HepG2 (cell line): ENCODE results near the gene PLPPR3. TPM values are rescaled to one million over a fixed set of nuclear protein-coding genes. Genes with fewer than 3 reads are reported as not detected.

Experiments
- AKAP8 ChIP-seq: sonication (generic); formaldehyde crosslinking; IDR thresholded peaks from 2 replicates; pipeline ENCODE4 v1.5.1; 2020; ENCODE audit warnings: mild to moderate bottlenecking, missing genetic modification reagents
- ATRX ChIP-seq: sonication (generic); formaldehyde crosslinking; IDR thresholded peaks from 2 replicates; pipeline ENCODE4 v1.4.0; 2020; ENCODE audit warnings: missing genetic modification reagents, borderline replicate concordance
- CEBPG ChIP-seq: IDR thresholded peaks from 2 replicates; pipeline ENCODE4 v1.6.1; 2016
- DMAP1 ChIP-seq: IDR thresholded peaks from 2 replicates; pipeline ENCODE4 v1.6.1; 2016
- HOXA9 ChIP-seq: sonication (generic); formaldehyde crosslinking; IDR thresholded peaks from 2 replicates; pipeline ENCODE4 v1.8.1; 2022; ENCODE audit warnings: missing genetic modification reagents, mild to moderate bottlenecking, moderate library complexity, borderline replicate concordance
- KLF12 ChIP-seq: sonication (generic); formaldehyde crosslinking; IDR thresholded peaks from 2 replicates; pipeline ENCODE4 v1.4.0; 2020; ENCODE audit warnings: missing genetic modification reagents, borderline replicate concordance
- MEIS2 ChIP-seq: sonication (generic); formaldehyde crosslinking; IDR thresholded peaks from 2 replicates; pipeline ENCODE4 v1.9.0; 2021; ENCODE audit warnings: mild to moderate bottlenecking, missing genetic modification reagents
- NR1H2 ChIP-seq: sonication (generic); formaldehyde crosslinking; IDR thresholded peaks from 2 replicates; pipeline ENCODE4 v1.8.1; 2022; ENCODE audit warnings: low read depth, missing genetic modification reagents, borderline replicate concordance
- SNAPC2 ChIP-seq: sonication (generic); formaldehyde crosslinking; IDR thresholded peaks from 2 replicates; pipeline ENCODE4 v1.8.1; 2022; ENCODE audit warnings: mild to moderate bottlenecking, missing genetic modification reagents
- ZBTB40 ChIP-seq, 2 experiments: fragments of 450-650 bp in 1 of 2; sonication (generic) in 1 of 2; formaldehyde crosslinking in 1 of 2; IDR thresholded peaks; 2 replicates each; pipeline versions ENCODE4 v1.6.1 to v1.8.0; 2016 to 2022; ENCODE audit warnings: antibody characterized with exemption in 1 of 2, mild to moderate bottlenecking in 1 of 2, missing genetic modification reagents in 1 of 2
- ZIK1 ChIP-seq: sonication (generic); formaldehyde crosslinking; IDR thresholded peaks from 2 replicates; pipeline ENCODE4 v1.5.0; 2020; ENCODE audit warnings: mild to moderate bottlenecking, low read depth, missing genetic modification reagents, borderline replicate concordance
- ZKSCAN8 ChIP-seq: IDR thresholded peaks from 2 replicates; pipeline ENCODE4 v1.6.1; 2016; ENCODE audit warnings: borderline replicate concordance, missing genetic modification reagents, missing compliant biosample characterization
- ZNF17 ChIP-seq: sonication (generic); formaldehyde crosslinking; IDR thresholded peaks from 2 replicates; pipeline ENCODE4 v1.5.0; 2020; ENCODE audit warnings: mild to moderate bottlenecking, missing genetic modification reagents
- ZNF562 ChIP-seq: sonication (generic); formaldehyde crosslinking; IDR thresholded peaks from 2 replicates; pipeline ENCODE4 v1.8.0; 2022; ENCODE audit warnings: missing genetic modification reagents, borderline replicate concordance
- ZNF567 ChIP-seq: sonication (generic); formaldehyde crosslinking; IDR thresholded peaks from 2 replicates; pipeline ENCODE4 v1.8.1; 2023; ENCODE audit warnings: mild to moderate bottlenecking, missing genetic modification reagents, borderline replicate concordance
- ZNF781 ChIP-seq: sonication (generic); formaldehyde crosslinking; IDR thresholded peaks from 2 replicates; pipeline ENCODE4 v1.5.1; 2020; ENCODE audit warnings: borderline replicate concordance, mild to moderate bottlenecking, missing genetic modification reagents; ENCODE audit errors: not compliant biosample characterization
- polyA plus RNA-seq, 8 experiments: library from polyadenylated mRNA; depleted of rRNA in 3 of 8; stranded (reverse) in 7 of 8; unstranded in 1 of 8; fragments of >200 nt; fragmentation: Illumina TruSeq in 4 of 8; extraction: Trizol in 4 of 8; gene quantifications; 2 replicates each; pipeline versions ENCODE4 v1.2.1 to v1.2.3, GENCODE V29; 2011 to 2016; ENCODE audit warnings: low read depth in 4 of 8, missing spikeins in 1 of 8, mixed read lengths in 1 of 8; ENCODE audit not compliant: insufficient read depth in 1 of 8
- total RNA-seq, 5 experiments: library from RNA; depleted of rRNA; stranded (reverse); fragments of >200 nt; fragmentation: Illumina TruSeq; extraction: Trizol; gene quantifications; 2 replicates each; pipeline ENCODE4 v1.2.3, GENCODE V29; 2016; ENCODE audit warnings: low read depth in 1 of 5
- TF ChIP-seq, protein P1 (sequence below): sonication (generic); formaldehyde crosslinking; IDR thresholded peaks from 2 replicates; pipeline ENCODE4 v1.8.0; 2022; ENCODE audit warnings: mild to moderate bottlenecking, missing genetic modification reagents, moderate library complexity

The PLPPR3 gene
- total and polyA plus RNA-seq, 2 of the 13 experiments (the other 11 are each of a cell fraction or from before 2014, with no cell fraction given) = 0.07 to 0.16 TPM

DNA sequence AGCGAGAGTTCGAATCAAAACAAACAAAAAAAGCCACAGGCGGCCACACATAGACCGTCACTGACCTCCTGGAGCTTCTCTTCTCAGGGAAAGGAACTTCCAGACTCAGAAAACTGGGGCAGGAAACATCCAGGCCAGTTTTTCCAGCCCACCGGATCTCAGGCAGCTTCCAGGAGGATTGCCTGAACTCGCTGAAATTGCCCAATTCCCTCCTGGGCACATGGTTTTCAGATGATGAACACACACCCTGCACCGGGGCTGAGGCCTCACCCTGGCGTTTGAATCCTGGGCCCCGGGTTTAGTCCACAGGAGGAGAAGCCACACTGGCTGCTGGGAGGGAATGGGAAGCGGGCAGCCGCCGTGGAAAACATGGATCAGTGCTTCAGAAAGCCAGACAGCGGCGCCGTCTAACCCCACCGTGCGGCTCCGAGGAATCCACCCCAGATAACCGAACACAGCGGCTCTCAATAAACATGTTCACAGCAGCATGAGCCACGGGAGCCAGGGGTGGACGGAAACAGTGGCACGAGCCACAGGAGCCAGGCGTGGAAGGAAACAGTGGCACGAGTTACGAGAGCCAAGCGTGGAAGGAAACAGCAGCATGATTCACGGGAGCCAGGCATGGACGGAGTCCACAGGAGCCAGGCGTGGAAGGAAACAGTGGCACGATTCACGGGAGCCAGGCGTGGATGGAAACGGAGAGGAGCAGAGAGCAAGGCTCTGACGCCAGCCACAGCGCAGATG lies 42.7 kb downstream of the PLPPR3 start (continued):
- peak; percentile 88 for TF ChIP-seq ZNF781 (CRISPR knock-in tag)
- peak; percentile 91 for TF ChIP-seq SNAPC2
- no peak for TF ChIP-seq AKAP8 (CRISPR knock-in tag)
- TF ChIP-seq ZNF567 = no peak
- TF ChIP-seq HOXA9 (CRISPR knock-in tag) = no peak
- no peak for TF ChIP-seq ATRX (CRISPR knock-in tag)
- TF ChIP-seq ZNF562 = no peak
- TF ChIP-seq ZKSCAN8 = 0 out of 2 replicates have a peak, but pooled peaks have one; percentile 73
- TF ChIP-seq NR1H2 = no peak
- no peak; the same call in 1 of the 2 replicates for TF ChIP-seq ZIK1 (CRISPR knock-in tag)
- peak; percentile 81 for TF ChIP-seq DMAP1 (CRISPR knock-in tag)
- peak; percentile 98 for TF ChIP-seq CEBPG
- TF ChIP-seq KLF12 (CRISPR knock-in tag) = peak; percentile 71; the same call in 1 of the 2 replicates
- TF ChIP-seq MEIS2 (CRISPR knock-in tag) = peak; percentile 78; the same call in 1 of the 2 replicates
- no peak for TF ChIP-seq ZNF17 (CRISPR knock-in tag)
- TF ChIP-seq ZBTB40 (IDR thresholded peaks at IDR 0.05) = no peak
- TF ChIP-seq ZBTB40 (CRISPR knock-in tag; IDR thresholded peaks at IDR 0.05) = peak; percentile 52
- TF ChIP-seq, protein P1, sequence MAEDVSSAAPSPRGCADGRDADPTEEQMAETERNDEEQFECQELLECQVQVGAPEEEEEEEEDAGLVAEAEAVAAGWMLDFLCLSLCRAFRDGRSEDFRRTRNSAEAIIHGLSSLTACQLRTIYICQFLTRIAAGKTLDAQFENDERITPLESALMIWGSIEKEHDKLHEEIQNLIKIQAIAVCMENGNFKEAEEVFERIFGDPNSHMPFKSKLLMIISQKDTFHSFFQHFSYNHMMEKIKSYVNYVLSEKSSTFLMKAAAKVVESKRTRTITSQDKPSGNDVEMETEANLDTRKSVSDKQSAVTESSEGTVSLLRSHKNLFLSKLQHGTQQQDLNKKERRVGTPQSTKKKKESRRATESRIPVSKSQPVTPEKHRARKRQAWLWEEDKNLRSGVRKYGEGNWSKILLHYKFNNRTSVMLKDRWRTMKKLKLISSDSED (CRISPR knock-in tag) = no peak
